ENCODE measurements around the gene DMKN.

DNA sequence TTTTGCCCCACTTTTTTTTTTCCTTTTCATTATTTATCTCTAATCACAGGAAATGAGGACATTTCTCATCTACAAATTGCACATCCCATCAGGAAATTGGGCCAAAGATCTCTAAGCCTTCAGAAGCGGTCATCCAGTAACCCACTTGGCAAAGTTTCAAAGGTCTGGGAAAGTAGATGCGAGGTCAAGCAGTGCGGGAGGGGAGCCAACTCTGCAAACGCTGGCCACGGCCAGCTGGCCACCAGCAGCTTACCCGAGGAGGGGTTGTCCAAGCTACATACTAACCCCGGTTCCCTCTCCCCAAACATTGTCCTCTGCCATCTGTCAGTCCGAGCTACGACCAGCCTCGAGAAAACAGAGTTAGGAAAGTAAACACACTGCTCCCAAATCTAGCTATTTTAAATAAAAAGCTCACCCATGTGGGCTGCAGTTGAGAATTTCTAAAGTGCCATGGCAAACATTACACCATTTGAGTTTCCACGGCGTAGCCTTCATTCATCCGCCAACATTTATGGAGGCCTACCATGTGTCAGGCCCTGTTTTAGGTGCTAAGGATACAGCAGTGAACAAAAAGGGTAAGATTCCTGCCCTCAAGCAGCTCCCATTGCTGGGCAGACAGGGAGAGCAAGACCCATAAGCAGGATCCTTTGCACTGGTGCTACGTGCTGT is 53.9 kb downstream of the DMKN start:
- TF ChIP-seq POLR2A (IDR thresholded peaks at IDR 0.05) (no peak), CTCF (IDR thresholded peaks at IDR 0.05 in 8 of 11, conservative IDR thresholded peaks at IDR 0.05 in 3 of 11) (no peak)

All from spleen (tissue), 7 donors.